Mucosa of rectum (tissue), 2 donors: ENCODE data around the gene PANK4.
A peak's percentile ranks its signal among the peaks of the same experiment; 100 is the strongest.

Experiments
- H3K27ac ChIP-seq, 2 donors: one replicate each; pipeline ENCODE4 v1.7.0; 2013; ENCODE audit warnings: inconsistent platforms in 2 of 2, low read depth in 2 of 2, low read length in 2 of 2
- H3K27me3 ChIP-seq, 2 donors: one replicate each; pipeline ENCODE4 v1.7.0; 2013; ENCODE audit warnings: low read length in 2 of 2; ENCODE audit not compliant: control insufficient read depth in 2 of 2, insufficient read depth in 2 of 2
- H3K36me3 ChIP-seq, 2 donors: one replicate each; pipeline ENCODE4 v1.7.0; 2013; ENCODE audit warnings: low read length in 2 of 2; ENCODE audit not compliant: control insufficient read depth in 2 of 2, insufficient read depth in 2 of 2
- H3K4me1 ChIP-seq, 2 donors: one replicate each; pipeline ENCODE4 v1.7.0; 2013; ENCODE audit warnings: low read length in 2 of 2, mild to moderate bottlenecking in 1 of 2; ENCODE audit not compliant: control insufficient read depth in 2 of 2, insufficient read depth in 2 of 2
- H3K4me3 ChIP-seq, 2 donors: one replicate each; pipeline ENCODE4 v1.7.0; 2013; ENCODE audit warnings: low read length in 2 of 2
- H3K9ac ChIP-seq, 2 donors: one replicate each; pipeline ENCODE4 v1.7.0; 2013; ENCODE audit warnings: low read length in 2 of 2, low read depth in 1 of 2, mild to moderate bottlenecking in 1 of 2
- H3K9me3 ChIP-seq, 2 donors: one replicate each; pipeline ENCODE4 v1.7.0; 2013; ENCODE audit warnings: low read length in 2 of 2; ENCODE audit not compliant: control insufficient read depth in 2 of 2
- donor health status: healthy.
- donor health status: Normal muscosa, but diverticular disease.

PANK4 gene

GRCh38 chr1:2558861-2559260, 32.5 kb upstream of the PANK4 start:
- H3K27me3 ChIP-seq: no peaks in the 10 kb centered on the region
- H3K4me1 ChIP-seq: peaks cover 28 to 35% of the 10 kb centered on the region in 2 donors
- H3K36me3 ChIP-seq: peaks cover 24 to 43% of the 10 kb centered on the region in 2 donors
- no peak overlapping the region for H3K27ac ChIP-seq
- no peak overlapping the region for H3K4me3 ChIP-seq
- H3K9ac ChIP-seq: no peak overlapping the region
- no peaks in the 10 kb centered on the region for H3K9me3 ChIP-seq

GRCh38 chr1:2558420-2558819, 32.0 kb upstream of the PANK4 start:
- H3K9me3 ChIP-seq: no peaks in the 10 kb centered on the region
- H3K27ac ChIP-seq: peak overlapping the region in 1 of 2 donors; percentile 99
- H3K27me3 ChIP-seq: no peaks in the 10 kb centered on the region
- peaks cover 24 to 39% of the 10 kb centered on the region in 2 donors for H3K36me3 ChIP-seq
- peak overlapping the region; percentile 32 to 99 for H3K9ac ChIP-seq
- H3K4me1 ChIP-seq: peaks cover 28 to 35% of the 10 kb centered on the region in 2 donors
- H3K4me3 ChIP-seq: no peak overlapping the region

GRCh38 chr1:2557482-2558400, 31.3 kb upstream of the PANK4 start:
- no peaks in the 10 kb centered on the region for H3K9me3 ChIP-seq
- H3K9ac ChIP-seq: peak overlapping the region; percentile 99
- peaks cover 19 to 34% of the 10 kb centered on the region in 2 donors for H3K36me3 ChIP-seq
- peak overlapping the region; percentile 98 to 99 for H3K27ac ChIP-seq
- peak overlapping the region; percentile 92 to 100 for H3K4me3 ChIP-seq
- no peaks in the 10 kb centered on the region for H3K27me3 ChIP-seq
- peaks cover 28 to 35% of the 10 kb centered on the region in 2 donors for H3K4me1 ChIP-seq

- H3K9me3 ChIP-seq: no peaks in the 10 kb centered on the region
- H3K4me1 ChIP-seq: peaks cover 28 to 35% of the 10 kb centered on the region in 2 donors
- H3K9ac ChIP-seq: peak overlapping the region; percentile 99
- H3K4me3 ChIP-seq: peak overlapping the region; percentile 92 to 100
- peak overlapping the region; percentile 98 to 99 for H3K27ac ChIP-seq
- H3K27me3 ChIP-seq: no peaks in the 10 kb centered on the region
- peaks cover 19 to 26% of the 10 kb centered on the region in 2 donors for H3K36me3 ChIP-seq
Measured at GRCh38 chr1:2556678-2557481, 30.5 kb upstream of the PANK4 start.

GRCh38 chr1:2556277-2556677, 29.9 kb upstream of the PANK4 start, which contains the start of gene TNFRSF14:
Gene TNFRSF14 (plus strand): TSS chr1:2556371. CDS start chr1:2556665, 294 bp downstream.
- Histone ChIP-seq H3K9ac (peak within 1 kb of the TSS; percentile 99), H3K4me3 (peak within 1 kb of the TSS; percentile 92 to 100), H3K9me3 (no peaks in the 10 kb centered on the region), H3K36me3 (peaks cover 19 to 24% of the 10 kb centered on the region in 2 donors), H3K27me3 (no peaks in the 10 kb centered on the region), H3K4me1 (peaks cover 28 to 35% of the 10 kb centered on the region in 2 donors), H3K27ac (peak within 1 kb of the TSS; percentile 98 to 99)

GRCh38 chr1:2555634-2556276, 29.4 kb upstream of the PANK4 start:
- Histone ChIP-seq H3K9me3 (no peaks in the 10 kb centered on the region), H3K27me3 (no peaks in the 10 kb centered on the region), H3K9ac (peak overlapping the region; percentile 99), H3K4me3 (peak overlapping the region; percentile 92 to 100), H3K27ac (peak overlapping the region; percentile 98 to 99), H3K36me3 (peaks cover 17 to 19% of the 10 kb centered on the region in 2 donors), H3K4me1 (peaks cover 28 to 35% of the 10 kb centered on the region in 2 donors)

- Histone ChIP-seq H3K36me3 (peaks cover 8 to 13% of the 10 kb centered on the region in 2 donors), H3K27ac (peak overlapping the region; percentile 98 to 99), H3K9ac (peak overlapping the region; percentile 24 to 99), H3K27me3 (no peaks in the 10 kb centered on the region), H3K9me3 (no peaks in the 10 kb centered on the region), H3K4me1 (peaks cover 28 to 35% of the 10 kb centered on the region in 2 donors), H3K4me3 (peak overlapping the region; percentile 92 to 100)
Measured at GRCh38 chr1:2554621-2555387, 28.4 kb upstream of the PANK4 start.

- H3K27ac ChIP-seq: peak overlapping the region in 1 of 2 donors; percentile 99
- no peak overlapping the region for H3K9ac ChIP-seq
- H3K36me3 ChIP-seq: peaks cover 5 to 6% of the 10 kb centered on the region in 2 donors
- H3K27me3 ChIP-seq: no peaks in the 10 kb centered on the region
- H3K9me3 ChIP-seq: no peaks in the 10 kb centered on the region
- H3K4me1 ChIP-seq: peaks cover 33 to 38% of the 10 kb centered on the region in 2 donors
- H3K4me3 ChIP-seq: no peak overlapping the region
Measured at GRCh38 chr1:2553871-2554620, 27.6 kb upstream of the PANK4 start.
